ENCODE results near the gene KLHL29. TPM values are rescaled to one million over a fixed set of nuclear protein-coding genes. Genes with fewer than 3 reads are reported as not detected.

Gene KLHL29
- total RNA-seq, 1 experiment from 2014 or later, result 43.1 TPM

- intact Hi-C loops (cut with micrococcal nuclease), result loop anchor here (1.0 kb wide), 1 partner anchor 9 kb away; no protein-coding TSS in a partner anchor
- H3K36me3 Mint-ChIP-seq (ENCODE audit: insufficient read depth, unreplicated experiment), result peaks cover 4% of the 10 kb centered on the region
- BruUV-seq (replicated peaks), result no TSS peak
- H3K4me1 Mint-ChIP-seq (ENCODE audit: insufficient read depth, unreplicated experiment), result no peaks in the 10 kb centered on the region
- TF ChIP-seq CTCF (IDR thresholded peaks at IDR 0.05; ENCODE audit: unreplicated experiment), result no peak
- CTCF ChIA-PET, result interaction anchor here (0.6 kb wide), 1 partner anchor 1446 kb away, joined by 3 read pairs; no protein-coding TSS in a partner anchor
- POLR2A ChIA-PET, result interaction anchor here (0.6 kb wide), 1 partner anchor 192 kb away, joined by 3 read pairs; no protein-coding TSS in a partner anchor
- no peak overlapping the region for H3K27ac Mint-ChIP-seq (ENCODE audit: low read depth, unreplicated experiment)
- no peak for DNase-seq (ENCODE audit: unreplicated experiment)
- peaks cover 9% of the 10 kb centered on the region for H3K9me3 Mint-ChIP-seq (ENCODE audit: unreplicated experiment)
- H3K27me3 Mint-ChIP-seq (ENCODE audit: insufficient read depth, unreplicated experiment), result no peaks in the 10 kb centered on the region
- no peak overlapping the region for H3K4me3 Mint-ChIP-seq (ENCODE audit: unreplicated experiment)
Measured at GRCh38 chr2:23626701-23627230, 241.8 kb downstream of the KLHL29 start.

GRCh38 chr2:23627236-23628009 lies 242.4 kb downstream of the KLHL29 start:
- CTCF ChIA-PET, result interaction anchor here (0.8 kb wide), 1 partner anchor 134 kb away, joined by 3 read pairs; no protein-coding TSS in a partner anchor
- intact Hi-C loops (cut with micrococcal nuclease), result loop anchor here (1.0 kb wide), 1 partner anchor 8 kb away; no protein-coding TSS in a partner anchor
- H3K4me3 Mint-ChIP-seq (ENCODE audit: unreplicated experiment), result no peak overlapping the region
- peaks cover 4% of the 10 kb centered on the region for H3K36me3 Mint-ChIP-seq (ENCODE audit: insufficient read depth, unreplicated experiment)
- POLR2A ChIA-PET, result interaction anchor here (0.6 kb wide), 1 partner anchor 191 kb away, joined by 3 read pairs; no protein-coding TSS in a partner anchor
- no peak for TF ChIP-seq CTCF (IDR thresholded peaks at IDR 0.05; ENCODE audit: unreplicated experiment)
- H3K27me3 Mint-ChIP-seq (ENCODE audit: insufficient read depth, unreplicated experiment), result no peaks in the 10 kb centered on the region
- H3K4me1 Mint-ChIP-seq (ENCODE audit: insufficient read depth, unreplicated experiment), result no peaks in the 10 kb centered on the region
- BruUV-seq (replicated peaks), result no TSS peak
- peaks cover 9% of the 10 kb centered on the region for H3K9me3 Mint-ChIP-seq (ENCODE audit: unreplicated experiment)
- H3K27ac Mint-ChIP-seq (ENCODE audit: low read depth, unreplicated experiment), result no peak overlapping the region
- no peak for DNase-seq (ENCODE audit: unreplicated experiment)

- POLR2A ChIA-PET, result no interaction called here
- intact Hi-C loops (cut with micrococcal nuclease), result no loop called here
- CTCF ChIA-PET, result interaction anchor here (0.6 kb wide), 1 partner anchor 39 kb away, joined by 3 read pairs; no protein-coding TSS in a partner anchor
- BruUV-seq (replicated peaks), result no TSS peak
- H3K4me3 Mint-ChIP-seq (ENCODE audit: unreplicated experiment), result no peak overlapping the region
- no peak for DNase-seq (ENCODE audit: unreplicated experiment)
- H3K9me3 Mint-ChIP-seq (ENCODE audit: unreplicated experiment), result no peaks in the 10 kb centered on the region
- peaks cover 4% of the 10 kb centered on the region for H3K36me3 Mint-ChIP-seq (ENCODE audit: insufficient read depth, unreplicated experiment)
- no peak overlapping the region for H3K27ac Mint-ChIP-seq (ENCODE audit: low read depth, unreplicated experiment)
- TF ChIP-seq CTCF (IDR thresholded peaks at IDR 0.05; ENCODE audit: unreplicated experiment), result no peak
- H3K4me1 Mint-ChIP-seq (ENCODE audit: insufficient read depth, unreplicated experiment), result no peaks in the 10 kb centered on the region
- no peaks in the 10 kb centered on the region for H3K27me3 Mint-ChIP-seq (ENCODE audit: insufficient read depth, unreplicated experiment)
Measured at GRCh38 chr2:23628926-23629771, 244.2 kb downstream of the KLHL29 start.
